Breast epithelium (tissue), 4 donors: ENCODE measurements around the gene AQP6. TPM values are rescaled to one million over a fixed set of nuclear protein-coding genes. Genes with fewer than 3 reads are reported as not detected.

Experiments
- DNase-seq, 2 donors: peaks; one replicate each; pipeline ENCODE4 v3.0.0-alpha.2; 2019; ENCODE audit warnings: low spot score in 2 of 2
- H3K27ac ChIP-seq, 2 donors: fragments of 200-600 bp; sonication (generic) in 1 of 2; one replicate each; pipeline ENCODE4 v1.5.1; 2016 to 2019; ENCODE audit warnings: mild to moderate bottlenecking in 1 of 2
- H3K27me3 ChIP-seq, 2 donors: fragments of 200-600 bp; sonication (generic) in 1 of 2; one replicate each; pipeline versions ENCODE4 v1.5.1 to v1.6.0; 2017 to 2019; ENCODE audit warnings: control low read depth in 1 of 2, mild to moderate bottlenecking in 1 of 2
- H3K36me3 ChIP-seq: fragments of 200-600 bp; one replicate; pipeline ENCODE4 v1.5.1; 2019
- H3K4me1 ChIP-seq, 2 donors: fragments of 200-600 bp; sonication (generic); one replicate each; pipeline ENCODE4 v1.5.1; 2016 to 2019; ENCODE audit warnings: control low read depth in 1 of 2
- H3K4me3 ChIP-seq, 3 donors: fragments of 200-600 bp; sonication (generic); 1 replicate in 2 of 3; 2 replicates in 1 of 3; pipeline ENCODE4 v1.5.1; 2016 to 2019; ENCODE audit warnings: mild to moderate bottlenecking in 3 of 3, moderate library complexity in 2 of 3
- H3K9me3 ChIP-seq, 2 donors: fragments of 200-600 bp; sonication (generic) in 1 of 2; one replicate each; pipeline ENCODE4 v1.5.1; 2016 to 2019; ENCODE audit warnings: control low read depth in 1 of 2
- POLR2A ChIP-seq: fragments of 450-650 bp; IDR thresholded peaks from one replicate; pipeline ENCODE4 v1.6.1; 2016; ENCODE audit warnings: antibody characterized with exemption, mild to moderate bottlenecking, moderate library complexity
- POLR2AphosphoS5 ChIP-seq, 3 donors: sonication (generic); formaldehyde crosslinking; IDR thresholded peaks; one replicate each; pipeline ENCODE4 v1.6.1; 2017; ENCODE audit warnings: antibody characterized with exemption in 3 of 3
- intact Hi-C: fragments of 100-400 bp; cut with DNase I; formaldehyde crosslinking; loops from one replicate; pipeline ENCODE4 v1.15.1; 2023; ENCODE audit warnings: low total_unique reads
- total RNA-seq, 3 donors: library from RNA; depleted of rRNA; stranded (reverse); fragments of >200 nt; gene quantifications; one replicate each; pipeline ENCODE4 v1.1.0, GENCODE V29; 2016
- TF ChIP-seq, protein P1 (sequence below), 3 donors: fragments of 450-650 bp; IDR thresholded peaks; one replicate each; pipeline ENCODE4 v1.5.1; 2016 to 2017; ENCODE audit warnings: antibody characterized with exemption in 3 of 3, mild to moderate bottlenecking in 3 of 3, moderate library complexity in 3 of 3

AQP6 gene
- total RNA-seq, 3 donors from 2014 or later = 0.16 TPM; not detected in 2

DNA sequence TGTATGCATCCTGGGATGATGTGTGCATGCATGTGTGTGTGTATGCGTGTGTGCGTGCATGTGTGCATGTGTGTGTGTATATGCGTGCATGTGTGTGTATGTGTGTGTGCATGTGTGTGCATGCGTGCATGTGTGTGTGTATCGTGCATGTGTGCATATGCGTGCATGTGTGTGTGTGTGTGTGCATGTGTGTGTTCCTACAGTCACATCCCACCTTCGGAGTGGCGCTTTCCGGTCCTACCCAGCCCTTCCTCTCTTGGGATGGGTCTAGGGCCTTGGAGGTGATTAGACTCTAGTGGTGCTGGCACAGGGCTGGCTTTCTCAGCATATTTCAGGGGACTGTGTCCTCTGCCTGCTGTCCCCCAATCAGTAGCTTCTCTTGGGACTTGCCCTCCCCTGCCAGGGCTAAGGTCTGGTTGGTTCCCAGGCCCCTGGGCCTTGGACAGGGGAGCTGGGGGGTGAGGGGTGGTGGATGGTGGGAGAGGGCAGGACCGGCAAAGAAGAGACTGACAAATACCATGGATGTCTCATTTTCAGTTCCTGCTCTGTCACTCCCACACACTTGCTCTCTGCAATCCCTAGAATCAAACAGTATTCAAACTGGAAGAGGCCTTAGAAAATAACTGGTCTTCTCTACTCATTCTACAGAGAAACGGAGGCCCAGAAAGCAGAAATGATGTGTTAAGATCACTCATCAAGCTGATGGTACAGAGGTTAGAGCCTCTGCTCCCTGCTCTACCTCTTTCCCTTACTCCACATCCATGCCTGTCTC is 47.1 kb upstream of the AQP6 start:
- intact Hi-C loops = no loop called here
- Histone ChIP-seq H3K27ac (no peak overlapping the region), H3K4me1 (no peaks in the 10 kb centered on the region), H3K36me3 (no peaks in the 10 kb centered on the region), H3K9me3 (no peaks in the 10 kb centered on the region), H3K4me3 (no peak overlapping the region), H3K27me3 (no peaks in the 10 kb centered on the region)
- no peak for TF ChIP-seq POLR2A
- no peak for TF ChIP-seq POLR2AphosphoS5 (IDR thresholded peaks at IDR 0.05)
- TF ChIP-seq, protein P1, sequence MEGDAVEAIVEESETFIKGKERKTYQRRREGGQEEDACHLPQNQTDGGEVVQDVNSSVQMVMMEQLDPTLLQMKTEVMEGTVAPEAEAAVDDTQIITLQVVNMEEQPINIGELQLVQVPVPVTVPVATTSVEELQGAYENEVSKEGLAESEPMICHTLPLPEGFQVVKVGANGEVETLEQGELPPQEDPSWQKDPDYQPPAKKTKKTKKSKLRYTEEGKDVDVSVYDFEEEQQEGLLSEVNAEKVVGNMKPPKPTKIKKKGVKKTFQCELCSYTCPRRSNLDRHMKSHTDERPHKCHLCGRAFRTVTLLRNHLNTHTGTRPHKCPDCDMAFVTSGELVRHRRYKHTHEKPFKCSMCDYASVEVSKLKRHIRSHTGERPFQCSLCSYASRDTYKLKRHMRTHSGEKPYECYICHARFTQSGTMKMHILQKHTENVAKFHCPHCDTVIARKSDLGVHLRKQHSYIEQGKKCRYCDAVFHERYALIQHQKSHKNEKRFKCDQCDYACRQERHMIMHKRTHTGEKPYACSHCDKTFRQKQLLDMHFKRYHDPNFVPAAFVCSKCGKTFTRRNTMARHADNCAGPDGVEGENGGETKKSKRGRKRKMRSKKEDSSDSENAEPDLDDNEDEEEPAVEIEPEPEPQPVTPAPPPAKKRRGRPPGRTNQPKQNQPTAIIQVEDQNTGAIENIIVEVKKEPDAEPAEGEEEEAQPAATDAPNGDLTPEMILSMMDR (IDR thresholded peaks at IDR 0.05) = no peak
- no peak for DNase-seq

DNA sequence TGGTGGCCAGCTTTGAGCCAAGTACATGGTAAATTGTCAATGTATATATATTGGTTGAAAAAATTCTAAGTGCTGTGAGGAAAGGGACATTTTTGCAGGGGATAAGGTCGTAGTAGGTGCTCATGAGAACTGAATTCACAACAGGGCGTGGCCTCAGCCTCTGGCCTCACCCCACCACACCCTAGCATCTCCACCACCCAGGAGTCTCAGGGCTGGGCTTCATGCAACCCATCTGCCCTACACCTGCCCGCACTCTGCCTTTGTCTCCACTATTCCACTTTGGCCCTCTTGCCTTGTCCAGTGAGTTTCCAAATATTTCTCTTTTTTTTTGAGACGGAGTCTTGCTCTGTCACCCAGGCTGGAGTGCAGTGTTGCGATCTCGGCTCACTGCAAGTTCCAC is 44.3 kb upstream of the AQP6 start:
- TF ChIP-seq, protein P1 (IDR thresholded peaks at IDR 0.05) = no peak
- TF ChIP-seq POLR2AphosphoS5 (IDR thresholded peaks at IDR 0.05) = no peak
- no peak for TF ChIP-seq POLR2A
- intact Hi-C loops = no loop called here
- Histone ChIP-seq H3K4me3 (no peak overlapping the region), H3K4me1 (no peaks in the 10 kb centered on the region), H3K27me3 (no peaks in the 10 kb centered on the region), H3K27ac (no peak overlapping the region), H3K9me3 (no peaks in the 10 kb centered on the region), H3K36me3 (no peaks in the 10 kb centered on the region)
- DNase-seq = peak in 1 of 2 donors; percentile 7

DNA sequence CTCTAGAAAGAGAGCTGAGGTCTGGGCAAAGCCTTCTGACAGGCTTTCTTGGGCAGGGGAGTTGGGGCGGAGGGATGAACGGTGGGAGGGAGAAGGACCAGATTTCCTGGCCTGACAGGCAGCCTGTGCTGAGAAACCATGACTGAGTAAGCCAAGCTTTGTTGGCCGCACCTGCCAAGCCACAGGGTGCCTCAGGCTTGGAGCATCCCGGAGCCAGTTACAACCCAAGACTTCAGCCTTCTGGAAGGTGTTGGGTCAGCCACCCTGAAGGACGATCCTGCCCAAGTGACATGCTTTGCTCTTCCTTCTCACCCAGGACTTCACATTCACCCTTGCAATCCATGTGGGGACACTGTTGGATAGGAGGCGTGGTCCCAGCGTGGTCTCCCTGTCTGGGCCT is 43.2 kb upstream of the AQP6 start:
- Histone ChIP-seq H3K9me3 (no peaks in the 10 kb centered on the region), H3K27ac (no peak overlapping the region), H3K27me3 (no peaks in the 10 kb centered on the region), H3K36me3 (no peaks in the 10 kb centered on the region), H3K4me1 (no peaks in the 10 kb centered on the region), H3K4me3 (no peak overlapping the region)
- TF ChIP-seq POLR2AphosphoS5 (IDR thresholded peaks at IDR 0.05) (no peak), POLR2A (no peak)
- TF ChIP-seq, protein P1 (IDR thresholded peaks at IDR 0.05) = no peak
- DNase-seq = peak in 1 of 2 donors; percentile 51
- intact Hi-C loops = no loop called here

DNA sequence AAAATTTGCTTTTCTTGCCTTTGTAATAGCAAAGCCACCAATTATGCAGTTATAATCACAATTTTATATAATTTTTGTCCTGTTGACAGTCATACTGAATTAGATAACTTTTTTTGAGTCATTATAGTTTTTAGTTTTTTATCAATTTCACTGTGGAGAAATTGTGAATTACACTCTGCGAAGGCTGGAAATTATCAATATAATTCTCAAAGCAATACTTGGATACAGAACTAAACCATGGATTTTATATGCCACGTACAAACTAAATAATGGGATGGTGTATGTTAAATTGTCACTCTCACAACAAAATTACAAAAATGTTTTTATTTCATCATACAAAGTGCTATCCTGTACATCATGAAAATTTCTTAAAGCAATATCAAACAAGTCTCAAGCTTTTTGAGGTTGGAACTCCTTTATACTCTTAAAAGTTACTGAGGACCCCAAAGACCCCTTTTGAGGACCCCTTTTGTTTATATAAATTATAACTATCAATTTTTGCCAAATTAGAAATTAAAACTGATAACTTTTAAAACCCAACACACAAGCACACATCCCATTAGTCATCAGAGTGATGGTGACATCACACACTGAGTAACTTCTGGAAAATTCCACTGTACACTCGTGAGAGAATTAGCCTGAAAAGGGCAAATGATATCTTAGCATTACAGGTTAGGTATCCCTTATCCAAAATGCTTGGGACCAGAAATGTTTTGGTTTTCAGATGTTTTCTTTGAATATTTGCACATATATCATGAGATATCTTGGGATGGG is 42.0 kb upstream of the AQP6 start:
- Histone ChIP-seq H3K9me3 (no peaks in the 10 kb centered on the region), H3K27ac (peak overlapping the region in 1 of 2 donors; percentile 21), H3K36me3 (no peaks in the 10 kb centered on the region), H3K4me3 (no peak overlapping the region), H3K27me3 (no peaks in the 10 kb centered on the region), H3K4me1 (no peaks in the 10 kb centered on the region)
- no peak for TF ChIP-seq POLR2A
- TF ChIP-seq, protein P1 (IDR thresholded peaks at IDR 0.05) = no peak
- TF ChIP-seq POLR2AphosphoS5 (IDR thresholded peaks at IDR 0.05) = no peak
- intact Hi-C loops = loop anchor here (2.0 kb wide), 1 partner anchor 74 kb away; no protein-coding TSS in a partner anchor
- no peak for DNase-seq

DNA sequence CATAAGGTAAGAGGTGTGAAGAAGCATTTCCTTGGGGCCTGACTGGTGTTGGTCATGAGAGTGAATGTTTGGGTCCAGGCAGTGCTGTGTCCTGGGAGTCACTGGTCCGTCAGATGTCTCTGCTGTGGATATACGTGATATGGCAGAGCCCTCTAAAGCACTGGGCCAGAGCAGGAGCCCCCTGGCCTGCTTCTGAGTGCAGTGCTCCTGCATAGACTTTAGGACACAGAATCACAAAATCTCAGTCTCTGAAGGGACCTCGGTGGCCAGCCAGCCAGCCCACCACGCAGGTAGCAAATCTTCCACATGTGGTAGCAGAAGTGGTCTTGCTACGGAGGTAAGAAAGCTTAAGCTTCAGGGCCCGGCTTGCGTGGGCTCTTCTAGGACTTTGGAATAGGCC is 40.7 kb upstream of the AQP6 start:
- Histone ChIP-seq H3K9me3 (no peaks in the 10 kb centered on the region), H3K27ac (peak overlapping the region in 1 of 2 donors; percentile 21), H3K4me1 (no peaks in the 10 kb centered on the region), H3K4me3 (no peak overlapping the region), H3K36me3 (no peaks in the 10 kb centered on the region), H3K27me3 (no peaks in the 10 kb centered on the region)
- intact Hi-C loops = no loop called here
- DNase-seq = peak in 1 of 2 donors; percentile 15
- TF ChIP-seq POLR2A (no peak), POLR2AphosphoS5 (IDR thresholded peaks at IDR 0.05) (no peak)
- TF ChIP-seq, protein P1 (IDR thresholded peaks at IDR 0.05) = no peak
